Adrenal gland (tissue), 5 donors: ENCODE measurements around the gene UQCRH.

Experiments
- POLR2A ChIP-seq, 2 donors: fragments of 450-650 bp; IDR thresholded peaks; one replicate each; pipeline ENCODE4 v1.6.1; 2017; ENCODE audit warnings: antibody characterized with exemption in 2 of 2, mild to moderate bottlenecking in 2 of 2, moderate library complexity in 1 of 2
- TF ChIP-seq, protein P1 (sequence below), 6 experiments: fragments of 450-650 bp in 4 of 6; fragments of 200-600 bp in 2 of 6; sonication (generic) in 1 of 6; IDR thresholded peaks; 1 replicate in 5 of 6; 2 replicates in 1 of 6; pipeline versions ENCODE4 v1.5.1 to v1.8.0; 2016 to 2021; ENCODE audit warnings: antibody characterized with exemption in 6 of 6, mild to moderate bottlenecking in 2 of 6, moderate library complexity in 1 of 6
- donor health status: DM: no; HTN: no; CAD: no.

DNA sequence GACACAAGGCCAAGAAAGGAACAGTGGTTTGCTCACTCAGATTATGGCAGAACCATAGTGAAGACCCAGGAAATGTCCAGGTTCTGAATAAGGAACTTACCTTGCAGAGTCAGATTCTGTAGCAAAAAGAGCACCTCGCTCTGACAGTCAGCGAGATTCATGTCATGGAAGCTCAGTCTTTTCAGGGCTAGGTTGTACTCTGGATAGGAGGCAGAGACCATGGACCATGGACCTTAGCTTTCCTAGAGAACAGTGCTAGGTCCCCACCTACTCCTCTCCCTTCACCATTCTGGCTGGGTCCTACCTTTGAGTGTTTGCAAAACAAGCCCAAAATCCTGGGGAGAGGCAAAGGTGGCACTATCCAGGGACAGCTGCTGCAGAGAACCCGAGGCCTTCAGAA, 23.4 kb upstream of the UQCRH start:
- TF ChIP-seq, protein P1, sequence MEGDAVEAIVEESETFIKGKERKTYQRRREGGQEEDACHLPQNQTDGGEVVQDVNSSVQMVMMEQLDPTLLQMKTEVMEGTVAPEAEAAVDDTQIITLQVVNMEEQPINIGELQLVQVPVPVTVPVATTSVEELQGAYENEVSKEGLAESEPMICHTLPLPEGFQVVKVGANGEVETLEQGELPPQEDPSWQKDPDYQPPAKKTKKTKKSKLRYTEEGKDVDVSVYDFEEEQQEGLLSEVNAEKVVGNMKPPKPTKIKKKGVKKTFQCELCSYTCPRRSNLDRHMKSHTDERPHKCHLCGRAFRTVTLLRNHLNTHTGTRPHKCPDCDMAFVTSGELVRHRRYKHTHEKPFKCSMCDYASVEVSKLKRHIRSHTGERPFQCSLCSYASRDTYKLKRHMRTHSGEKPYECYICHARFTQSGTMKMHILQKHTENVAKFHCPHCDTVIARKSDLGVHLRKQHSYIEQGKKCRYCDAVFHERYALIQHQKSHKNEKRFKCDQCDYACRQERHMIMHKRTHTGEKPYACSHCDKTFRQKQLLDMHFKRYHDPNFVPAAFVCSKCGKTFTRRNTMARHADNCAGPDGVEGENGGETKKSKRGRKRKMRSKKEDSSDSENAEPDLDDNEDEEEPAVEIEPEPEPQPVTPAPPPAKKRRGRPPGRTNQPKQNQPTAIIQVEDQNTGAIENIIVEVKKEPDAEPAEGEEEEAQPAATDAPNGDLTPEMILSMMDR (IDR thresholded peaks at IDR 0.05): no peak
- TF ChIP-seq POLR2A (IDR thresholded peaks at IDR 0.05): no peak
